ENCODE measurements around the gene SLC6A19.

GRCh38 chr5:1202798-1203185 is 1.4 kb downstream of the SLC6A19 start:
- no peak for TF ChIP-seq CTCF (IDR thresholded peaks at IDR 0.05)
- no peak for TF ChIP-seq EZH2 (IDR thresholded peaks at IDR 0.05; ENCODE audit: borderline replicate concordance, insufficient read depth, low read depth, low read length, poor library complexity, severe bottlenecking)

All from B cell (primary cell).